ENCODE data around the gene CTAG2.
"Not testable (repeated sequence)": the region's sequence is repeated elsewhere in the genome, so short reads cannot be mapped to it uniquely, and the experiment has no call there.

Gene CTAG2

DNA sequence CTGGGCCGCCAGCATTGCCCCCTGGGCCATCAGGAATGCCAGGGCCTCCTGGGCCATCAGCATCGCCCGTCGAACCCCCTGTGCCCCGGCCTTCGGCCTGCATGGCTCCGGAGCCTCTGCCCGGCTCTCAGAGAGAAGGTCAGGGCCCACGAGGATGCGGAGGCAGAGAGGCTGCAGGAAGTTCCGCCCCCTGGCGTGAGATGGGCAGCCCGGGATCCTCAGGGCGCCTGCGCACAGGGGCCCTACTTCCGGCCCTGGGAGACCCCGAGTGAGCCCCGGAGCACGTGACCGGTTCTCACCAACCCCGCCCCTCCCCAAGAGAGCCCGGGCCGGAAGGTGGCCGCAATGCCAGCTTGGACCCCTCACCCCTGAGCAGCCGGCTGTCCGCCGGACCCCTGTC is at the start of gene CTAG2:
Gene CTAG2 (minus strand): TSS at position 167 of the 400 bp plus-strand sequence. CDS start 64 bp downstream, at position 103.
- DNase-seq (ENCODE audit: low spot score) = not testable (repeated sequence)

DNA sequence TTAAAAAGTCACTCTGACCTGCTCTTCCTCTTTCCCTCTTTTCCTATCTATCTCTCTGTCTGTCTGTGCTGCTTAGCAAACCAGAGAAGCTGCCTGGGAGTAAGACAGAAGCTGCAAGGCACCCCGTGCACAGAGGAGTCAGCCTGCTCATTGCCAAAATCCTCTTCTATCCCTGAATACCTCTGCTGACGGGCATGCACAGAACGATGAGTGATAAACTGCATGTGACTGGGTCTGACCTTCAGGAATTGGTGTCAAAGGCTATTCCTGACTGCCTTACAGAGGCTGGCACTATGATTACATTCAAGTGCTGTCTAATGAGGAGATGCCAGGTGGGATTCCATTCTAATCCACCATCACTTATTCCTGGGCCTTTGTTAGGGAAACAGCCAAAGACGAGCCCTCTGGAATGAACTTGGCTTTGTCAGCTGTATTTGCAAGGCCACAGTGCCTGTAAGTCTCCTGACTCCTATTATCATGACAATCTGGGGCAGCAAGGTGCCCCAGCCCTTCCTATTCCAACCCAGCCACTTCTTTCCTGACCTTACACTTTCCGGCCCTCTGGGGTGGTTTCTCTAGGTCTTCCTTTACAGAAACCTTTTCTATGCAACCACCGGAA is 45.4 kb upstream of the CTAG2 start:
- DNase-seq (ENCODE audit: low spot score) = no peak

DNA sequence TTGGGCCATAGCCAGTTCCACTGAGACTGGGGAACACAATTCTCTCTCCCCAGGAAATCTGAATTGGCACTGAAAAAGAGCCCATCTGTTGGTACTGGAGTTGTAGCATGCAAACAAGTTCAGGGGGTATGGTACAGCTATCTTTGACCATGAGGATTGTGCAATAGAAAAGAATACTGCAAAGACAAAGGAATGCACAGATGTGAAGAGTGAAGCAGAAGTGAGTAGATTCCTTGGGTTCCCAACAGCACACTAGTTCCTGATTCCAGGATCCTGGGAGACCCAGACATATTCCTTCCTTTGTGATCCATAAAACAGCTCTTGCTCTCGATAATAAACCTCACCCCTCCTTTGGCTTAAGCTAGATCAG is 43.3 kb upstream of the CTAG2 start:
- no peak for DNase-seq (ENCODE audit: low spot score)

DNA sequence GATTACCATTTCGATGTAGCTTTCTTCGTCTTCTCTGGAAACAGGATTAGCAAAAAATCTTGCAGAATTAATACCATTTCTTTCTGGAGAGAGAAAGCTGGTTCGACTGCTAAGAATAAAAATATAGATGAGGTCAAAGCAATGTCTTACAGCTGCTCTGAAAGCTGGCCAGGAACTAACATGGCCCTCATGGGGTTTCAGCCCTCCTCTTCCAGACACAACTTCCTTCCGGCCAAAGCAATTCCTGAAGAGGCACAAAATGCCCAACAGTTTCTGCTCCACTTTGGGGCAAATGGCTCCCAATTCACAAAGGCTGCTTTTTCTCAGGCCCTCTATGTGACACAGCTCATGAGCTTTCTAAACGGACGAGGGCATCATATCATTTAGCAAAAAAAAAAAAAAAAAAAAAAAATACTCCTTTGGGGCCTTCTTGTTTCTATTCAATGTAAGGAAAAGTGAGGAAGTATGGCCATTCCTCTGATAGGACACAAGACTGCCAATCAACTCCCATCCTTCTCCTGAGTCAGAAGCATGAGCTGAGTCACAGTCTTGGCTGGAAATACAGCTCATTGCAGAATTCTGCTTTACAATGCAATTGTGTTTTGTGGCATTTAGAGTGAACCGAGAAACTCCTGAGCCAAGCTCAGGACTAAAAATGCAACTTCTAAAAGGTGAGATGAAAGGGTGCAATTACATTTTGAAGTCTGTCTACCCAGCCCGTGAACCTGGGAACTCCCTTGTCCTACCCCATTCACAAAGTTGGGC is 42.7 kb upstream of the CTAG2 start:
- no peak for DNase-seq (ENCODE audit: low spot score)

DNA sequence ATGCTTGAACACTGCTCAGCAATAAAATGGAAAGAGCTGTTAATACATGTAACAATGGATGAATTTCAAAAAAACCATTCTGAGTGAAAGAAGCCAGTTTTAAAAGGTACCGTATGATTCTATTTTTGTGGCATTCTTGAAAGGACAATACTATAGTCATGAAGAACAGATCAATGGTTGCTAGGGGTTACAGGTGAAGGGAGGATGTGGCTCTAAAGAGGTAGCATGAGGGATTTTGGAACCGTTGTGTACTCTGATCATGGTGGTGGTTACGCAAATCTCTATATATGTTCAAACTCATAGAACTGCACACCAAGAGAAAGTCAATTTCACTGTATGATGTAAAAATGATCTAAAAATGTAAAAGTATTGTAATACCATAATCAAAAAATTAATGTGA is 40.0 kb upstream of the CTAG2 start:
- DNase-seq (ENCODE audit: low spot score) = no peak

DNA sequence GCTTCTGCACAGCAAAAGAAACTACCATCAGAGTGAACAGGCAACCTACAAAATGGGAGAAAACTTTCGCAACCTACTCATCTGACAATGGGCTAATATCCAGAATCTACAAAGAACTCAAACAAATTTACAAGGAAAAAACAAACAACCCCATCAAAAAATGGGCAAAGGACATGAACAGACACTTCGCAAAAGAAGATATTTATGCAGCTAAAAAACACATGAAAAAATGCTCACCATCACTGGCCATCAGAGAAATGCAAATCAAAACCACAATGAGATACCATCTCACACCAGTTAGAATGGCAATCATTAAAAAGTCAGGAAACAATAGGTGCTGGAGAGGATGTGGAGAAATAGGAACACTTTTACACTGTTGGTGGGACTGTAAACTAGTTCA is 37.1 kb upstream of the CTAG2 start:
- not testable (repeated sequence) for DNase-seq (ENCODE audit: low spot score)

DNA sequence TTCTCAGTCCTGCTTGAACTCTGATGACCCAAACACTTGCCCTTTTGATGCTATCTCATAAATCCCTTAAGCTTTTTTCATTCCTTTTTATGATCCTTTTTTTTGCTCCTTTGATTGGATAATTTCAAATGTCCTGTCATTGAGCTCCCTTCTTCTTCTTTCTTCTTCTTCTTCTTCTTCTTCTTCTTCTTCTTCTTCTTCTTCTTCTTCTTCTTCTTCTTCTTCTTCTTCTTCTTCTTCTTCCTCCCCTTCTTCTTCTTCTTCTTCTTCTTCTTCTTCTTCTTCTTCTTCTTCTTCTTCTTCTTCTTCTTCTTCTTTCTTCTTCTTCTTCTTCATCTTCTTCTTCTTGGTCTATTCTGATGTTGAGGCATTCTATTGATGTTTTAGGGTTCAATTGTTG is 18.7 kb upstream of the CTAG2 start:
- DNase-seq (ENCODE audit: low spot score) = not testable (repeated sequence)

DNA sequence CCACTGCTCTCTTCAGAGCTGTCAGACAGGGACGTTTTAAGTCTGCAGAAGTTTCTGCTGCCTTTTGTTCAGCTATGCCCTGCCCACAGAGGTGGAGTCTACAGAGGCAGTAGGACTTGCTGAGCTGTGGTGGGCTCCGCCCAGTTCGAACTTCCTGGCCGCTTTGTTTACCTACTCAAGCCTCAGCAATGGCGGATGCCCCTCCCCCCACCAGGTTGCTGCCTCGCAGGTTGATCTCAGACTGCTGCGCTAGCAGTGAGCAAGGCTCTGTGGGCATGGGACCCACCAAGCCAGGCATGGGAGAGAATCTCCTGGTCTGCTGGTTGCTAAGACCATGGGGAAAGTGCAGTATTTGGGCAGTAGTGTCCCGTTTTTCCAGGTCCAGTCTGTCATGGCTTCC is 17.5 kb upstream of the CTAG2 start:
- DNase-seq (ENCODE audit: low spot score) = not testable (repeated sequence)

DNA sequence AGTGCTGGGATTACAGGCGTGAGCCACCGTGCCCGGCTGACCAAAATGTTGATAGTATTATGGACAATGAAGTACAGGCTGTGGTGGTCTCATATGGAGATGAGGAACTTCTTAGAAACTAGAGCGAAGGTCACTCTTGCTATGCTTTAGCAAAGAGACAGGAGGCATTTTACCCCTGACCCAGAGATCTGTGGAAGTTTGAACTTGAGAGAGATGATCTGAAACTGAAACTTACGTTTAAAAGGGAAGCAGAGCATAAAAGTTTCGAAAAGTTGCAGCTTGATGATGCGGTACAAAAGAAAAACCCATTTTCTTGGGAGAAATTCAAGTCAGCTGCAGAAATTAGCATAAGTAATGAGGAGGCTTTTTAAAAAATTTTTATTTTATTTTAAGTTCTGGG is 8.5 kb upstream of the CTAG2 start:
- DNase-seq (ENCODE audit: low spot score) = no peak

DNA sequence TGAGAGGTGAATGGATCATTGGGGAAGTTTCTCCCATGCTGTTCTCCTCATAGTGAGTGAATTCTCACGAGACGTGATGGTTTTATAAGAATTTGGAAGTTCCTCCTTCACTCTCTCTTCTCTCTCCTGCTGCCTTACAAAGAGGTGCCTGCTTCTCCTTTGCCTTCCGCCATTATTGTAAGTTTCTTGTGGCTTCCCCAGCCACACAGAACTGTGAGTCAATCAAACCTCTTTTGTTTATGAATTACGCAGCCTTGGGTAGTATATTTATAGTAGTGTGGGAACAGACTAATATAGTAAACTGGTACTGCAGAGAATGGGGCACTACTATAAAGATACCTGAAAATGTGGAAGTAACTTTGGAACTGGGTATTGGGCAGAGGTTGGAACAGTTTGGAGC is 7.8 kb upstream of the CTAG2 start:
- no peak for DNase-seq (ENCODE audit: low spot score)

DNA sequence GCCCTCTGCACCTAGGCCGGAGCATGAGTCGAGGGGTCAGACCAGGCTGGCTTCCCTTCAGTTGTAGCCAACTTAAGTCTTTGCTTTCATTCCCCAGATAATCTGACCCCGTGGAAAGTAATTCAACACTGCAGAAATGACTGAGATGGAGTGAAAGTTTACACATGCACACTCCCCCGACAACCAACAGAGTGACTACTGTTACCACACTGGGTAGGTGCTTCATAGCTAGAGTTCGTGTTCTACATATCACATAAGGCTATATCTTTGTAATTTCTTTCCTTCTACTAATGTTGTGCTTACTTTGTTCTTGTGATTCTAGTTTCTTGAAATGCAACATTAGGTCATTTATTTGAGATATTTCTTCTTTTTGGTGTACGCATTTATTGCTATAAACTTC is 7.2 kb upstream of the CTAG2 start:
- DNase-seq (ENCODE audit: low spot score) = no peak

DNA sequence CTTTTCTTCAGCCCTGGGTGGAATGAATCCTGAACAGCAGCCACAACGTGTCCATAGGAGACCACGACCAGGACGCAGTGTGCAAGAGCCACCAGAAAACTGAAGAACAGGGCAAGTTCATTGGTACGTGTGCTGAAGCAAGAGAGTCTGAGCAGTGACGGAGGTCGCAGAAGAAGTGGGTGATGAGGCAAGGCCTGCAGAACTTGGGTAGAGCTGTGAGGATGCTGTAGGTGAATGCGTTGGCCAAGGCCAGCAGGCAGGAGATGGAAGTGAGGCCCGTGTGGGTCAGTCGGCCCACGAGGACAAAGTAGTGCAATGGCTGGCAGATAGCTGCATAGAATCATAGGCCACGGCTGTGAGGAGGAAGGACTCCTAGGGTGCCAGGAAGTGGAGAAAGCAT is 5.6 kb upstream of the CTAG2 start:
- no peak for DNase-seq (ENCODE audit: low spot score)

DNA sequence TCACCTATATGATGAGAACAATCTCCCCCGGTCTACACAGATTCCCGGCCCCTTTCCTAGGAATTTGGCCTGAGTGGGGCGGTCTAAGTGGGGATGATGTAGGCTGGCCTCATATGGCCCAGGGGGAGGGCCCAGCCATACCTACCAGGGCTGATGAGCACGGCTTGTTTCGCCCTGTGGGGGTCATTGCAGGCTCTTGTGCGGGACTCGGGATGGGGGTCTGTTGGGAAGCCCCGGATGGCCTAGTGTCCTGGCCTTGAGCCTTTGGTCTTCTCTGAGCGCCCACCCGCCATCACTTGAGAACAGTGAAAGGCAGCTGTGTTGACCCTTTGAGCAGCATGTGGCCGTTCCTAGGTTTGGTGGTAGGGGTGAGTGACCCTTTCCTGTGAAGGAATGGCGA is 4.8 kb upstream of the CTAG2 start:
- no peak for DNase-seq (ENCODE audit: low spot score)

DNA sequence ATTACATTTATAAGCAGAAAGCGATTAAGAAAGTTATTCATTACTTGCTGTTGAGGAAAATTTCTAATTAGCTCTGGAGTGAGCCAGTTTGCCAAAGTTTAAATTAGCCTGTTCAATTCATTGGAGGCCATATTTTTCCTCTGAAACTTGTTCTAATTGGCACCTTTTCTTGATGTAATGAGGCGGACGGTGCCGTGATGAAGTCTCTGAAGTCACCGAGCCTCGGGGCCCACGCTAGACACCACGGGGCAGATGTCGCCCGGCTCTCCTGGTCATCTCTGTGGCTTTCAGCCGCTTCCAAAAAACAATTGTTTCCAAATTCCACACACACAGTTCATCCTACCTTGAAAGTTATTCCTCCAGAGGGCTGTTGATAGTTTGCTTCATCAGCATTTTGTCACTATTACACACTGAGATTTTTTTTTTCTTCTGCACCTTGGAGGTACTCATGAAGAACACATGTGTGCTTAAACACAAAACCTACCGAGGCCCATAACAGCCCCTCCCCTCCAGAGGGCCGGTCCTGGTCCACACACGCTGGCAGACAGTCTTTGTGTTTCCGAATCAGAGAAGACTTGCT is 3.9 kb upstream of the CTAG2 start:
- DNase-seq (ENCODE audit: low spot score) = no peak

DNA sequence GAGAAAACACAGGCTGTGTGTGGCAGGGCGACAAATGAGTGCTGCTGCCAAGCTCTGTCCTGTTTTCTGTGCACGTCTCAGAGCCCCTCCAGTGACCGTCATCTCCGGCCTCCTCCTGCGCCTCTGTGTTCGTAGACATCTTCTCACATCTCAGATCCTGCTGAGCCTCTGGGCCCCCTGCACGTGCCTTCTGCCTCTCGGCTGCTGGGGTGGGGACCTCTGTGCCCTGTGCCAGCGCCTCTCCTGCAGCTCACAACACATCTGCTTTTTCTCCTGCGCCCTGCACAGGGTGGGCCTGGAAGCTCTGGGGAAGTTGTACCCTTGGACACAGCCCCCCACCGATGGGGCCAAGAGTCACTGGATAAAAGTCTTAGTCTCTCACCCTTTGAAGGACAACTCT is 2.4 kb upstream of the CTAG2 start:
- no peak for DNase-seq (ENCODE audit: low spot score)

DNA sequence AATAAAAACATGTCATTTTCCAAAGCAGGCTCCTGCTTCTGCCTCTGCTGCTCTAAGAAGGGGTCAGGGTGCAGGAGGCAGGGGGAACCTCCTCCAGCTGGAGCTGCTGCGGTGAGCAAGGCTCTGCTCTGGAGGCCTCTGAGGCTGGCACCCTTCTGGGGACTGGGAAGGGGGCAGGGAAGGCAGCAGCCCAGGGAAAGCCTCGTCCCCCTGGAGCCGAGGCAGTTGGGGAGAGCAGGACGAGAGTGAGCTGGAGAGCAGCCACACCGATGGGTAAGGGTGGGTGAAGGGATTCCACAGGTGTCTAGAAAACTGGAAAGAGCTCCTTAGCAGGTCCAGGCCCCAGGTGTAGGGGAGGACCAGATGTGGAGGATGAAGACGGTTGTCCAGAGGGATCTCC is 2.0 kb upstream of the CTAG2 start:
- DNase-seq (ENCODE audit: low spot score) = no peak

DNA sequence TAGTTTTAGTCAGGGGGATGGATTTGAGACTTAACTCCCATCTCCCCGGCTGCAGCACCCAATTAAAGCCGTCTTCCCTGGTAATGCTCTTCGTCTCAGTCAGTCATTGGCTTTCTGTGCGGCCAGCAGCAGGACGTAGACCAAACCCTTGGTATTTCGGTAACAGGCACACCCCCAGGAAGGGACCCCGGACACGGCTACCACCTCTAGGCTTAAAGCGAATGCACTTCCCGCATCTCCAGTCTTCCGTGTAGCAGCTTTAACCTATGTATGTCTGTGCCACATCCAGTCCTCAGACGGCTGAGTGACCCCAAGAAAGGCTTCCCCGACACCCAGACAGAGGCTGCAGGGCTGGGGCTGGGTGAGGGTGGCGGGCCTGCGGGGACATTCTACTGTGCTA is 1.5 kb upstream of the CTAG2 start:
- no peak for DNase-seq (ENCODE audit: low spot score)

DNA sequence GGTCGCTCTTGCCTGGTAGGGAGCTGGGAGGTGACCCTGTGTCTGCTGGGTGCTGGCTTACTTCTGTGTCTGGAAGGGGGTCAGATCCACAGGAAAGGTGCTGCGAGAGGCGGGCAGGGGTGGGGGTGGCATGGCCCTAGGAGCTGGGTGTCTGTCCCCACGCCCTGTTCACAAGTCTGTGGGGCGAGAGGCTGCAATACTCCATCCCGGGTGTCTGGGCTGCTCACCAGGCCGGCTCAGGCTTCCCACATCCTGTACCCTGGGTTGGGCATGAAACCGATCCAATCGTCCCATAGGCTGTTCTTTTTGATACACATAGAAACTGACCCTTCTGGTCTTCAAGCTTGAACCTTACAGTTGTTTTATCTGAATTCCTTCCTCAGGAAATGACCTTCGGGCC is 993 bp upstream of the CTAG2 start:
- no peak for DNase-seq (ENCODE audit: low spot score)

DNA sequence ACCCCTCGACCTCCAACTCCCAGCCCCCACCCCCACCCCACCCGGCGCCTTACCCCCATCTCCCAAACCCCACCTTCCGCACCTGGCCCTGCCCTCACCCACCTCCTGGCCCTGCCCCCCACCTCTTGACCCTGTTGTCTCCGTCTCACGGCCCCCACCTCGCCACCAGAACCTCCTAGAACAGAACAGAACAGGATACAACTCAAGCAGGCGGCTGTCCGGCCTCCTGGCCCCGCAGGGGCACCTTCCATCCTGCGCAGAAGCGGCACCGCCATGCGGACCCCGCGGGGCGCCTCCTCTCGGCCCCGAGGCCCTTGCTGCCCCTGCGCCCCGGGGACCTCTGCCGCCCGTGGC is 354 bp downstream of the CTAG2 start:
- no peak for DNase-seq (ENCODE audit: low spot score)

DNA sequence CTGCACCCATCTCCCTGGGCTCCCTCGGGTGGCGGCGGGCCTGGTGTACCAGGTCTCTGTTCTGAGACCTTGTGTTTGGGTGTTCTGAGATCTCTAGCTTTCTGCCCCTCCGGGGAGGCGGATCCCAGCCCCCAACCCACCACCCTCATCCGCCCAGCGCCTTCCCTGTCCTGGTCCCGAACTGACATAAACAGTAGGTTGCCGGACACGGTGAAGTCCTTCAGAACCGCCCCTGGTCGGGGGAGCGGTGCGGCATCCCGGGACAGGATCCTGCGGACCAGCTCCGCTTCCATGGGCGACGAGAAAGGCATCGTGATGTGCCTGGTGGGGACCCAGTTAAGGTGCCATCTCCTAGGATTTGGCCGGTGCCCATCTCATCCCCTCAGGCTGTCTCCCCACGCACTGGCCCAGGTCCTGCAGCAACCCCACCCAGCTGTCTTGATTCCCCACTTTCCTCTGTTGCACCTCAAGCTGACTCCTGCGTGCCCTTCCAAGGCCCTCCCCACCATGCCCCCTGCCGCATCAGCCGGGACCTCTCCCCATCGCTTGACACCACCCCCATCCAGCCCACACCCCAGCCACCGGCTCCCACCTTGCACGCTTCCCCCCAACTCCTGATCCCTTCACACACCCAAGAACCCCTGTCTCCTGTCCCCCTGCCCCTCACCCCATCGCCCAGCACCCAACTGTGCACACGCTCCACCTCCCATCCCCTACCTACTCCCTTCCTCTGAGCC is 900 bp downstream of the CTAG2 start:
- DNase-seq (ENCODE audit: low spot score) = no peak

DNA sequence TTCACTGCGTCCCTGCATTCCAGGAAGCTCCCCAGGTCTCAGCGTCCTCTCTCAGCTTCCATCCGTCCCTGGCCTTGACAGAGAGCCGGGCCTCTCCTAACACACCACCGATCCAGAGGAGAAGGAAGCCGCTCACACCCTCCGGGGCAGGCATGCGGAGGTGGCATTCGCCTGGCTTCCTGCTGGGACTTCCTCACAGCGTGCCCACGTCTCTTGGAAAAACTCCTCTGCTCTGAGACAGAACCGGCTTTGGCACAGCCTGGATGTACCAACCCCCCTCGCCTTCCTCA is 3.2 kb downstream of the CTAG2 start:
- DNase-seq (ENCODE audit: low spot score) = no peak

DNA sequence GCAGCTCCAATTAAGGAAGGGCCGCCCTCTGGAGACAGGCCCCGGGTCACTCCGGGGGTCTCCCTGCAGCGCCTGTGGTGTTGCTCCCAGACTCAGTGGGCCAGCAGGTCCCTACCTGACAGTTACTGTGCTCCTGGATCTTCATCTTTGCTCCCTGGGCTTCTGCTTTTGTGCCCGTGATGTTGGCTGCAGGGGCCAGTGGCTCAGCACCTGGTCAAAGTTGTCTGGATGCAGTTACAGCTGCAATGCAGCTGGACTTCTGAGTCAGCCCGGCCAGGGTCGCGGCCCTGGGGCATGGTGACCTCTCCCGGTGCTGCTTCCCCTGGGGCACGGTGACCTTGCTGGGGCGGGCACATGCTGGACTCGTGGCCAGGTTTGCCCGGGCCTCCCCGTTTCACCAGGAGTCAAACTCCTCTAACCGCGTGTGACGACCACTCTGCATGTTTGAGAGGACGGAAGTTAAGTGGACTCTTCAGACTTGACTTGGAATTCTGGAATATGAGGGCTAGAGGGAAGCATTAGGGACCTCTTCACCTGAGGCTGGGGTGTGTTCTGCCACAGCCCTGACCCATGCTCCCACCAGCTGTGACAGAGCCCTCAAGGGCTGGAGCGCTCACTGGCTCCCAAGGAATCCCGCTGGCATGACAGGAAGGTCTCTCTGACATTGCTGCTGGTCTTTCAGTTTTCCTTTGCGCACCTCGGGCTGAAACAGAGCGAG is 3.7 kb downstream of the CTAG2 start:
- DNase-seq (ENCODE audit: low spot score) = no peak

DNA sequence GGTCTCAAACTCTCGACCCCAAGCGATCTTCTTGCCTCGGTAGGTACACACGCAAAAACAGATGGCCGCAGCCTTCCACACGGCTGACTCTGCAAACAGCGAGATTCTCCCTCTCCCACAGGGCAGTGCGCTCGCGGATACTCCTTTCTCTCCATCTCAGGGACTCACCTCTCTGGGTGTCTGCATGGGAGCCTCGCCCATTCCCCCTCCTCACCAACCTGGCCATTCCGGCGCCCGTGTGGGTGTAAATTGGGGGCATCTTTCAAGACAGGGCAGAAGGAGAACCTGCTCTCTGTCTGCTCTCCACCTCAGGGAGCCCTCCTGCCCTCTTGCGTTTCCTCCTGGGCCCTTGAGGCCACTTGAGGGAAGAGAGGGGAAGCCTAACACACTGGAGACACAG is 4.4 kb downstream of the CTAG2 start:
- no peak for DNase-seq (ENCODE audit: low spot score)
